A549 (cell line): ENCODE data around the gene MKRN1. TPM values are rescaled to one million over a fixed set of nuclear protein-coding genes. Genes with fewer than 3 reads are reported as not detected.

Experiments
- ATAC-seq, 2 experiments: fragments of 200-7000 bp in 1 of 2; fragments of >200 bp in 1 of 2; cut with Nextera tagmentation in 1 of 2; cut with Tn5 transposase in 1 of 2; 3 replicates each; pipeline versions ENCODE4 v1.8.0 to v1.9.1; 2018 to 2020; ENCODE audit warnings: mild to moderate bottlenecking in 1 of 2, moderate library complexity in 1 of 2
- CTCF ChIA-PET: fragments of 300-600 bp; sonication (Branson Sonifier 250); formaldehyde crosslinking; extraction: SDS; loops from one replicate; lab custom pipeline; 2021; ENCODE audit warnings: antibody characterized with exemption, inconsistent platforms; lab: Yijun Ruan, JAX
- POLR2A ChIA-PET: fragments of 350-600 bp; formaldehyde crosslinking; extraction: SDS; loops from one replicate; lab custom pipeline; 2021; ENCODE audit warnings: antibody characterized with exemption, inconsistent platforms; lab: Yijun Ruan, JAX
- DNase-seq, 2 experiments: peaks; one replicate each; pipeline versions ENCODE4 v3.0.0 to v3.0.0-alpha.2; 2011 to 2016; ENCODE audit warnings: low read depth in 1 of 2, low spot score in 1 of 2
- FAIRE-seq: peaks from 2 replicates; lab custom pipeline; 2011; peaks lifted over from hg19 to GRCh38; lab: Jason Lieb, UNC
- H3K27ac ChIP-seq, 2 experiments: fragments of >200 bp; sonication (Bioruptor Twin); formaldehyde crosslinking; 3 replicates each; pipeline ENCODE4 v1.5.1; 2016 to 2017
- H3K4me1 ChIP-seq: fragments of >200 bp; sonication (Bioruptor Twin); formaldehyde crosslinking; 3 replicates; pipeline ENCODE4 v1.6.1; 2016
- H3K4me2 ChIP-seq: fragments of >200 bp; sonication (Bioruptor Twin); formaldehyde crosslinking; 3 replicates; pipeline ENCODE4 v1.6.1; 2016
- H3K4me3 ChIP-seq: fragments of >200 bp; sonication (Bioruptor Twin); formaldehyde crosslinking; 3 replicates; pipeline ENCODE4 v1.5.1; 2016
- H3K9me3 ChIP-seq: fragments of >200 bp; sonication (Bioruptor Twin); formaldehyde crosslinking; 3 replicates; pipeline ENCODE4 v1.6.1; 2016
- BHLHE40 ChIP-seq: IDR thresholded peaks from 2 replicates; pipeline ENCODE4 v1.6.1; 2012; ENCODE audit warnings: low read depth, low read length, inconsistent platforms
- CEBPB ChIP-seq, 2 experiments: fragments of >200 bp in 1 of 2; sonication (Bioruptor Twin) in 1 of 2; formaldehyde crosslinking in 1 of 2; IDR thresholded peaks; 2 replicates each; pipeline ENCODE4 v1.6.1; 2012 to 2016
- CHD2 ChIP-seq: fragments of 150-350 bp; IDR thresholded peaks from 2 replicates; pipeline ENCODE4 v1.6.1; 2014; ENCODE audit warnings: low read length; ENCODE audit not compliant: partially characterized antibody
- ESRRA ChIP-seq: fragments of 150-350 bp; IDR thresholded peaks from 2 replicates; pipeline ENCODE4 v1.6.1; 2014; ENCODE audit warnings: mild to moderate bottlenecking, low read length, borderline replicate concordance
- HOXB13 ChIP-seq: fragments of 250-450 bp; sonication (Bioruptor Pico); IDR thresholded peaks from 2 replicates; pipeline ENCODE4 v1.5.0; 2020; ENCODE audit warnings: low read depth, mild to moderate bottlenecking, moderate library complexity
- JUN ChIP-seq, 2 experiments: fragments of >200 bp; sonication (Bioruptor Twin); formaldehyde crosslinking; IDR thresholded peaks; 2 replicates in 1 of 2; 3 replicates in 1 of 2; pipeline ENCODE4 v1.6.1; 2016 to 2017
- NFE2L2 ChIP-seq: fragments of 150-350 bp; conservative IDR thresholded peaks from 2 replicates; pipeline ENCODE4 v1.6.1; 2014; ENCODE audit warnings: low read length
- REST ChIP-seq: fragments of 200-600 bp; sonication (generic); IDR thresholded peaks from 2 replicates; pipeline ENCODE4 v1.6.1; 2016; ENCODE audit warnings: antibody characterized with exemption, mild to moderate bottlenecking, moderate library complexity
- RFX5 ChIP-seq: fragments of 450-650 bp; IDR thresholded peaks from 2 replicates; pipeline ENCODE4 v1.7.1; 2014; ENCODE audit warnings: antibody characterized with exemption, mild to moderate bottlenecking, moderate library complexity
- SREBF2 ChIP-seq: fragments of 450-650 bp; IDR thresholded peaks from 2 replicates; pipeline ENCODE4 v1.6.1; 2014; ENCODE audit warnings: mild to moderate bottlenecking, moderate library complexity
- ZNF302 ChIP-seq: fragments of 250-450 bp; sonication (Bioruptor Pico); IDR thresholded peaks from 2 replicates; pipeline ENCODE4 v1.9.0; 2021; ENCODE audit warnings: inconsistent platforms, mild to moderate bottlenecking, moderate library complexity
- ZSCAN20 ChIP-seq: fragments of 250-450 bp; sonication (Bioruptor Pico); IDR thresholded peaks from 2 replicates; pipeline ENCODE4 v1.8.0; 2022; ENCODE audit warnings: mild to moderate bottlenecking, moderate library complexity
- WGBS: methylation state at CpG from one replicate; pipeline ENCODE4 v1.1.6; 2017; ENCODE audit errors: missing lambda C conversion rate; 5-methylcytosine and 5-hydroxymethylcytosine counted together
- polyA plus RNA-seq, 4 experiments: library from polyadenylated mRNA; depleted of rRNA in 3 of 4; stranded (reverse); fragments of >200 nt; fragmentation: RNase III in 1 of 4; extraction: RNeasy Plus Mini Kit Qiagen cat#74134 plus additional on column Dnase treatment in 1 of 4; gene quantifications; 2 replicates in 3 of 4; 3 replicates in 1 of 4; pipeline ENCODE4 v1.2.3, GENCODE V29; 2011 to 2017
- TF ChIP-seq, protein P1 (sequence below): IDR thresholded peaks from 2 replicates; pipeline ENCODE4 v1.6.1; 2012
- TF ChIP-seq, protein P2 (sequence below): fragments of >200 bp; sonication (Bioruptor Twin); formaldehyde crosslinking; IDR thresholded peaks from 3 replicates; pipeline ENCODE4 v1.5.1; 2016
- TF ChIP-seq, protein P3 (sequence below): fragments of >200 bp; sonication (Bioruptor Twin); formaldehyde crosslinking; IDR thresholded peaks from 3 replicates; pipeline ENCODE4 v1.6.1; 2016
- TF ChIP-seq, protein P4 (sequence below): IDR thresholded peaks from 2 replicates; pipeline ENCODE4 v1.6.1; 2012

Gene MKRN1
- polyA plus RNA-seq, 2 of the 4 experiments (the other 2 are of a cell fraction): 53.2 to 68.8 TPM

DNA sequence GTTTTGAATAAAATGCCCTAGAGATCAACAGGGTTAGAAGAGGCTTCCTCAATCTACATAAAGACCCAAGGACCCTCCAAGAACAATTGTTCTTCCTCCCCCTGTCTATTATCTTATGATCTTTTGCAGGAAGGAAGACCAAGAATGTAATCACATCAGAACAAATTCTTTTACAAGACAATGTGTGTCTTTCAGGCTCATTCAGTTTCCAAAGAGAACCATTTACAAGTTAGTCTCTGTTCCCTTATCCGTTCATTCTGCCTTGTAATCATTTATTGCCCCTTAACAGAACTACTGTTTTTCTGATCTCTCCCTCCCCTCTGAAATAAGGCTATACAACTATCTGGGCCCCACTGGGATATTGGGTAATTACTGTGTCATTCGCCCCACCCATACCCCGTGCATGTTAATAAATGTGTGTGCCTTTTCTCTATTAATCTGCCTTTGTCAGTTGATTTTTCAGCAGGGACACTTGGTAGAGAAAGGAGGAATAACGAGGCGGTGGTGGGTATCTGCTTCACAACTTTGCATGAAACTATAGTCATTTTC, 5.7 kb upstream of the MKRN1 start:
- 71% methylated on average over 5 of the region's 5 CpGs for WGBS
- Histone ChIP-seq H3K4me1 (0 out of 3 replicates have a peak, but pooled peaks cover 5% of the 10 kb centered on the region), H3K4me2 (no peak overlapping the region), H3K9me3 (no peaks in the 10 kb centered on the region), H3K27ac (peak overlapping the region in 1 of 2 experiments; percentile 53; a peak in 1 of 6 replicates), H3K4me3 (no peak overlapping the region)
- no peak; a peak in 1 of 6 replicates for ATAC-seq
- no peak for FAIRE-seq
- TF ChIP-seq, protein P1, sequence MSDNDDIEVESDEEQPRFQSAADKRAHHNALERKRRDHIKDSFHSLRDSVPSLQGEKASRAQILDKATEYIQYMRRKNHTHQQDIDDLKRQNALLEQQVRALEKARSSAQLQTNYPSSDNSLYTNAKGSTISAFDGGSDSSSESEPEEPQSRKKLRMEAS: no peak
- no peak for TF ChIP-seq ZNF302 (CRISPR knock-in tag)
- no peak for TF ChIP-seq CEBPB (IDR thresholded peaks at IDR 0.05)
- TF ChIP-seq ESRRA: no peak
- no peak for TF ChIP-seq REST
- no peak for TF ChIP-seq CHD2
- TF ChIP-seq, protein P2, sequence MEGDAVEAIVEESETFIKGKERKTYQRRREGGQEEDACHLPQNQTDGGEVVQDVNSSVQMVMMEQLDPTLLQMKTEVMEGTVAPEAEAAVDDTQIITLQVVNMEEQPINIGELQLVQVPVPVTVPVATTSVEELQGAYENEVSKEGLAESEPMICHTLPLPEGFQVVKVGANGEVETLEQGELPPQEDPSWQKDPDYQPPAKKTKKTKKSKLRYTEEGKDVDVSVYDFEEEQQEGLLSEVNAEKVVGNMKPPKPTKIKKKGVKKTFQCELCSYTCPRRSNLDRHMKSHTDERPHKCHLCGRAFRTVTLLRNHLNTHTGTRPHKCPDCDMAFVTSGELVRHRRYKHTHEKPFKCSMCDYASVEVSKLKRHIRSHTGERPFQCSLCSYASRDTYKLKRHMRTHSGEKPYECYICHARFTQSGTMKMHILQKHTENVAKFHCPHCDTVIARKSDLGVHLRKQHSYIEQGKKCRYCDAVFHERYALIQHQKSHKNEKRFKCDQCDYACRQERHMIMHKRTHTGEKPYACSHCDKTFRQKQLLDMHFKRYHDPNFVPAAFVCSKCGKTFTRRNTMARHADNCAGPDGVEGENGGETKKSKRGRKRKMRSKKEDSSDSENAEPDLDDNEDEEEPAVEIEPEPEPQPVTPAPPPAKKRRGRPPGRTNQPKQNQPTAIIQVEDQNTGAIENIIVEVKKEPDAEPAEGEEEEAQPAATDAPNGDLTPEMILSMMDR: no peak
- TF ChIP-seq ZSCAN20 (CRISPR knock-in tag): no peak
- TF ChIP-seq, protein P3, sequence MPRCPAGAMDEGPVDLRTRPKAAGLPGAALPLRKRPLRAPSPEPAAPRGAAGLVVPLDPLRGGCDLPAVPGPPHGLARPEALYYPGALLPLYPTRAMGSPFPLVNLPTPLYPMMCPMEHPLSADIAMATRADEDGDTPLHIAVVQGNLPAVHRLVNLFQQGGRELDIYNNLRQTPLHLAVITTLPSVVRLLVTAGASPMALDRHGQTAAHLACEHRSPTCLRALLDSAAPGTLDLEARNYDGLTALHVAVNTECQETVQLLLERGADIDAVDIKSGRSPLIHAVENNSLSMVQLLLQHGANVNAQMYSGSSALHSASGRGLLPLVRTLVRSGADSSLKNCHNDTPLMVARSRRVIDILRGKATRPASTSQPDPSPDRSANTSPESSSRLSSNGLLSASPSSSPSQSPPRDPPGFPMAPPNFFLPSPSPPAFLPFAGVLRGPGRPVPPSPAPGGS: no peak
- TF ChIP-seq SREBF2: no peak
- no peak for TF ChIP-seq NFE2L2
- TF ChIP-seq HOXB13 (CRISPR knock-in tag): no peak
- TF ChIP-seq, protein P4, sequence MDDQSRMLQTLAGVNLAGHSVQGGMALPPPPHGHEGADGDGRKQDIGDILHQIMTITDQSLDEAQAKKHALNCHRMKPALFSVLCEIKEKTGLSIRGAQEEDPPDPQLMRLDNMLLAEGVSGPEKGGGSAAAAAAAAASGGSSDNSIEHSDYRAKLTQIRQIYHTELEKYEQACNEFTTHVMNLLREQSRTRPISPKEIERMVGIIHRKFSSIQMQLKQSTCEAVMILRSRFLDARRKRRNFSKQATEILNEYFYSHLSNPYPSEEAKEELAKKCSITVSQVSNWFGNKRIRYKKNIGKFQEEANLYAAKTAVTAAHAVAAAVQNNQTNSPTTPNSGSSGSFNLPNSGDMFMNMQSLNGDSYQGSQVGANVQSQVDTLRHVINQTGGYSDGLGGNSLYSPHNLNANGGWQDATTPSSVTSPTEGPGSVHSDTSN: no peak
- no peak for DNase-seq
- ChIA-PET POLR2A (no interaction called here), CTCF (interaction anchor here (1.6 kb wide), 1 partner anchor 168 kb away, joined by 6 read pairs; no protein-coding TSS in a partner anchor)

DNA sequence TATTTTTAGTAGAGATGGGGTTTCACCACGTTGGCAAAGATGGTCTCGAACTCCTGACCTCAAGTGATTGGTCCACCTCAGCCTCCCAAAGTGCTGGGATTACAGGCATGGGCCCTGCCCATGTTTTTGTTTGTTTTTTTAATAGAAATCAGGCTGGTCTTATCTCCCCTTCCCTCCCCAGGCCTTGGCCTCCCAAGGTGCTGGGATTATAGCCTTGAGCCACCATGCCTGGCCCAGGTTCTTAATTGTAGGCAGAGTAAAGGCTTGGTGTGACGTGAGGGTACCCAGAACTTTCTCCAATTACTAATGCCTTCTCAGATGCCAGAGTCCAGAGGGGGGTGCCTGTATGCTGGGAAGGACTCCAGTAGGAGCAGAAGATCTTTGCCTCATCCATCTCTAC, 5.2 kb upstream of the MKRN1 start:
- no peak overlapping the region for H3K4me3 ChIP-seq
- H3K9me3 ChIP-seq: no peaks in the 10 kb centered on the region
- ATAC-seq (no peak), FAIRE-seq (no peak), DNase-seq (no peak)
- TF ChIP-seq, protein P4: no peak
- TF ChIP-seq JUN (IDR thresholded peaks at IDR 0.05): no peak
- TF ChIP-seq BHLHE40: no peak
- no peak for TF ChIP-seq RFX5
- ChIA-PET POLR2A (no interaction called here), CTCF (no interaction called here)
- no peak overlapping the region for H3K27ac ChIP-seq
- 0 out of 3 replicates have a peak, but pooled peaks cover 5% of the 10 kb centered on the region for H3K4me1 ChIP-seq
- 68% methylated on average over 3 of the region's 3 CpGs for WGBS
- no peak overlapping the region for H3K4me2 ChIP-seq
